OCI-LY7 (cell line): Measurements from ENCODE around the gene LARGE1.

Experiments
- CTCF ChIP-seq: fragments of 200-600 bp; sonication (generic); conservative IDR thresholded peaks from 2 replicates; pipeline ENCODE4 v1.5.1; 2014; ENCODE audit warnings: mild to moderate bottlenecking, antibody characterized with exemption, low read length, moderate library complexity, mixed read lengths
- EZH2phosphoT487 ChIP-seq: fragments of 200-600 bp; sonication (generic); IDR thresholded peaks from 2 replicates; pipeline ENCODE4 v1.6.1; 2018; ENCODE audit warnings: low read depth, borderline replicate concordance, mild to moderate bottlenecking, mixed run types, antibody characterized with exemption, low read length, moderate library complexity, mixed read lengths

- no peak for TF ChIP-seq CTCF
- no peak for TF ChIP-seq EZH2phosphoT487
These were observed 454.7 kb downstream of the LARGE1 start for GRCh38 chr22:33465554-33465953.
